GM20431 (cell line): Measurements from ENCODE around the gene DGAT2.

ENCODE experiments used
- in situ Hi-C: fragments of 300-500 bp; cut with MseI, MboI; formaldehyde crosslinking; loops from one replicate; pipeline ENCODE4 v1.15.0; 2020; ENCODE audit warnings: low sequenced_read_pairs; ENCODE audit not compliant: unreplicated experiment

DGAT2 gene

DNA sequence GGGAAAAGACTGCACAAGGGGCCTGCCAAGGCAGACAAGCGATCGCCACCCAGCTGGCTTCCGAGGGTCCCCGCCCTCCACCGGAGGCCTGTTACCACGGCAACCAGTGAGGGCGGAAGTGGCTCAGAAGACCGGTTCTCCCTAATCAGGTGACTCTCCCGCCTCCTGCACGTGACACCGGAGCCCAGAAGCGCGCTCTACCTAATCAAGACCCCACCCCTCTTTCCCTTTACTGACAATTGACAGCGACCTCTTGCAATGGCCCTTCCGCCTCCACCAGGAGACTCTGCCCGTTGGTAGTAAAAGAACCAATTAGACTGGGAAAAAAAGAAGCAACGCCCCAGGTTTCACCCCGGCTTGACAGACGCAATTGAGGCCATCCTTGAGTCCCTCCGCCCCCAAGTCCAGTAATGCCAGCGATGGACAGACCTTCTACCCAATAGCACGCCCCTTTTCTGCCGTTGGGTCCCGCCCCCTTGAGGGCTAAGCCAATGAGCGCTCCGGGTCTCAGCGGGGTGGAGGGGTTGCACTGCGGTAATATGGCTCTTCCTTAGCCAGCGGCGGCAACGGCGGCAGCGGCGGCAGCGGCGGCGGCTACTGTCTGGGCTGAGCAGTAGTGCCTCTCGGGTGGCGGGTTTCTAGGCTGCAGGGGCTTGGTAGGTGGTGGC is 46.2 kb downstream of the DGAT2 start, which contains the start of gene UVRAG:
Gene UVRAG, plus strand, starts transcription at position 534 of the 668 bp plus-strand sequence. CDS start 198 bp downstream, outside the sequence.
- in situ Hi-C loops = no loop called here

DNA sequence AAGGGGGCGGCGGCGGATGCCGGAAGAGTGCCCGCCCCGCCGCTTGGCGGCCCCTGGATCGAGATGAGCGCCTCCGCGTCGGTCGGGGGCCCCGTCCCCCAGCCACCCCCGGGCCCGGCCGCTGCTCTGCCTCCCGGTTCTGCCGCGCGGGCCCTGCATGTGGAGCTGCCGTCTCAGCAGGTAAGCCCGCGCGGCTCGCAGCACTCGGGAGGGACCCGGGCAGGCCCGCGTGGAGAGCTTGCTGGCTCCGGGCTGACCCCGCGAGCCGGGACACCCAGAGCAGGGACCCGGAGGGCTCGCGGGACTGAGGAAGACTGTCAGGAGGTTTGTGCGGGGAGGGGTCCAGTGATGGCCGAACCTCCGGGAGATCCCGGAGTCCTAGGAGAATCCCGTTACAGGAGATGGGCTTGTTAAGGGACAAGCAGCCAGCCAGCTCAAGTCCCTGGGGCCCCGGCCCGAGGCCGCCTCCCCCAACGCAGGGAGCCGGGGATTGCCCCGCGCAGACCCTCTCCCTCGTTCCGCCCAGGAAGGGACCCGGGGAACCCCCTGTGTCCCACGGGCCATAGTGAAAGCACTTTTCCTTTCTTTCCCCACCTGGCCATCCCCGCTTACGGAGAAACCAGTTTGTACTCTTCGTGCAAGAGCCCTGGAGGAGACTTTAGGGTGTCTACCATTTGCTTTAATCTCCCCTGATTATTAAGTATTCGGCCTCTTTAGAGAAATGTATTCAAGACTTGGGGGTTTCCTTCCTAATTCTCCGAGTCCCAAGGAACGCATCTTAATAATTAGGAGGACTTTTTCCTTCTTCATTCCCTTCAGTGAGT is 47.0 kb downstream of the DGAT2 start:
- in situ Hi-C loops = no loop called here

DNA sequence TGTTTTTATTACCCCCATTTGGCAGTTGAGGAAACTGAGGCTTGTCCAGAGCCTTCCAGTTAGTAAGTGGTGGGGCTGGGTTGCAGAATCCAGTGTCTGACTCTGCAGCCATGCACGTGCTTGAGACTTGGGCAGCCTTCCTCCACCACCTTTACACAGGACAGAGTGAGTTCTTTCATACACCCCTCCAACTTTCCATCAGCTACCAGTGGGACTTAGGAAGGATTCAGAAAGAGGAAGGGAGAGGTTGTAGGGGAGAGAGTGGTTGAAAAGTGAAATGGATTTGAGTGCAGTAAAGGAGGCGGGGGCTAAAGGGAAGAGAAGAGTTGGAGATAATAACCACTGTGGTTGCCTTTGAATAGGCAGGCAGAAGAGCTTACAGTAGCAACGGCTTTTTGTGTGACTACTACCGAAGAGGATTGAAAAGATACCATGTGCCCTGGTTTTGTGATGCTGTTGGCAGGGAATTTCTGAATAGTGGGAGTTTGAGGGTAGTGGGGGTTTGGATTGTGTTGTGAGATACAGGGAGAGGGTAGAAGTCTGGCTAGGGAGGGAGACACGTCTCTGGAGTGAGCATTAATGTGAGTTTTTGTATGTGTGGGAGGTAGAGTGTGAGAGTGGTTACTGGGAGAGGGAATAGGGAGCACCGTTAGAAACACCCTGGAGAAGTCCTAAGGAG is 48.1 kb downstream of the DGAT2 start:
- in situ Hi-C loops = no loop called here

DNA sequence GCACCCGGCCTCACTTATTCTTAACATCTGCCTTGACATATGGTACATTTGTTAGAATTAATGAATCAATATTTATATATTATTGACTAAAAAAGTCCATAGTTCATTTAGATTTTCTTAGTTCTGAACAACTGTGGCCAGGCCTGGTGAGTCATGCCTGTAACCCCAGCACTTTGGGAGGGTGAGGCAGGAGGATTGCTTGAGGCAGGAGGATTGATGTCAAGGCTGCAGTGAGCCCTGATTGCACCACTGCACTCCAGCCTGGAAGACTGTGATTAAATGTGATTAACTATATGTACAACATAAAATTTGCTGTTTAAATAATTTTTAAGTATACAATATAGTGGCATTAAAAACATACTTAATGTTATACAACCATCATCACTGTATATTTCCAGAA is 52.1 kb downstream of the DGAT2 start:
- in situ Hi-C loops = no loop called here

DNA sequence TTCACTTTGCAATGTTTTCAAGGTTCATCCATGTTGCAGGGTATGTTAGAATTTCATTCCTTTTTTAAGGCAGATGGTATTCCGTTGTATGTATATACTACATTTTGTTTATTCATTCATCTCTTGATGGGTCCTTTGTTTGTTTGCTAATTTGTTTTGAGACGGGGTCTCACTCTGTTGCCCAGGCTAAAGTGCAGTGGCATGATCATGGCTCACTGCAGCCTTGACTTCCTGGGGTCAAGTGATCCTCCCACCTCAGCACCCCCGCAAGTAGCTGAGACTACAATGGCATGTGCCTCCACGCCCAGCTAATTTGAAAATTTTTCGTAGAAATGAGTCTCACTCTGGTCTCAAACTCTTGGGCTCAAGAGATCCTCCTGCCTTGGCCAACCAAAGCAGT is 52.6 kb downstream of the DGAT2 start:
- in situ Hi-C loops = no loop called here

DNA sequence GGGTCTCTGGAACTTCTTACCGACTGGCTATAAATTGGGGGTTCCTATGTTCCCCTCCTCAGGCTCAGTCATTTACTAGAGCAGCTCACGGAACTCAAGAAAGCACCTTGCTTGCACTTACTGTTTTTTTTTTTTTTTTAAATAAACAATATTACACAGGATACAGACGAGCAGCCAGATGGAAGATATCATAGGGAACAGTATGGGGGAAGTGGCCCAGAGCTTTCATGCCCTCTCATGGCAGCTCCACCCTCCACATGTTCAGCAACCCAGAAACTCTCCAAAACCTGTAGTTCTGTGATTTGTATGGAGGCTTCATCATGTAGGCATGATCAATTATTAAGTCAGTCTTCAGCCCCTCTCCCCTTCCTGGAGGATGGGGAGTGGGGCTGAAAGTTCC is 54.0 kb downstream of the DGAT2 start:
- in situ Hi-C loops = no loop called here

DNA sequence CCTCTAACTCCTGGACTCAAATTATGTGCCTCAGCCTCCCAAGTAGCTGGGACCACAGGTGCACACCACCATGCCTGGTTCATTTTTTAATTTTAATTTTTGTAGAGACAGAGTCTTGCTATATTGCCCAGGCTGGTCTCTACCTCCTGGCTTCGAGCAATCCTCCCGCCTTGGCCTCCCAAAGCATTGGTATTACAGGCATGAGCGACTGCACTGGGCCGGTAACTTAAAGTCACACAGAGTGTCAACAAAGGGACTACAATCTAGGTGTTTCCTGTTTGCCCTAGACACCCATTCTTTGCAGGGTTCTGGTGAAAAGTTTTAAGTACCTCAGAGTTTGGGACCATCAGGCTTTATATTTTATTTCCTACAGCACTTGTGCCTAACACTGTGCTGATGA is 54.8 kb downstream of the DGAT2 start:
- in situ Hi-C loops = no loop called here

DNA sequence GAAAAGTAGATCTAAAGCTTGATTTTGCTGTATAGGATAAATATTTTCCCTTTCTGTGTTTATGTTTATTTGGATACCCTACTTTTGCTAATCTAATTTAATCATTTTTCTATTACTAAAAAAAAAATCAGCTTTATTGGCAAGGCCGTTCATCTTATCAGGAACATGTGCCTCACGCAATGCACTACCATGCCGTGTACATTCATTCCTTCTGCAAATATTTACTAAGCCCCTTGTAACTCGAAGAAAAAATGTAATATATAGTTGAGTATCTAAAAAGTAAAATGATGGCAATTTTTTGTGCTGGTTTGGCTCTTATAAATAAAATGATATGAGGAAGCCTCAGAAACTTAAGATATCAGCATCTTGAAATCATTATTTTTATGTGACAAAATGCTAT is 55.4 kb downstream of the DGAT2 start:
- in situ Hi-C loops = no loop called here

DNA sequence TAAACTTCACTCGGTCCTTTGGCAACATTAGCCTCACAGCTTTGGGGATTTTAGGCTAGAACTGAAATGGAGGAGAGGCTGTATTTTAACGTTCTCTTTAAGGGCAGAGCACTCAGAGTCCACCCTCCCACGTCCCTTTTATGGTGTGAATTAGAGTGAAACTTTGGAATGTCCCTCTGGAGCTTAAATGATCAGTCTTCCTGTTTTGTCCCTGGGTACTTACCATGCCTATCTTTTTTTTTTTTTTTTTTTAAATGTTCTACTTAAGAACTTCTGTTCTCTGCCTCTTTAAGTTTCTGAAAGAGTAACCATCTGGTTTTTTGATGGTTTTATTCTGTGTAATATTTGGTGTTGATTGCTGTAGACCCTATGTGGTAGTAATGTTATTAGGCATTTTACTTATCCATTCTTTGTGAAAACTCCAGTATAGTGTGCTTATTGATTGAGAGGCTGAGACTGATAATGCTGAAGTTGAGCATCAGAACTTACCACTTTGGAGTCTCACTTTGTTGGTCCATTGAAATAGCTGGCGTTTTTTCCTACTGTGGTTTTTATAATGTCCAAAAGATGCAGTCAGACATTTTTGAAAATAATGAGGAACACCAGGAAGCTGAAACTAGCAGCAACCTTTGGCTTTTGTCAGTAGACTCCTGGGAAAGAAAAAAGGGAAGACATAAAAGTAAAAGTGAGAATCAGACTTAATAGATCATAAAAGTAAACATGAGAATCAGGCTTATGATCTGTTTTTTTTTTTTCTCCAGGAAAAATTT is 58.1 kb downstream of the DGAT2 start:
- in situ Hi-C loops = no loop called here

DNA sequence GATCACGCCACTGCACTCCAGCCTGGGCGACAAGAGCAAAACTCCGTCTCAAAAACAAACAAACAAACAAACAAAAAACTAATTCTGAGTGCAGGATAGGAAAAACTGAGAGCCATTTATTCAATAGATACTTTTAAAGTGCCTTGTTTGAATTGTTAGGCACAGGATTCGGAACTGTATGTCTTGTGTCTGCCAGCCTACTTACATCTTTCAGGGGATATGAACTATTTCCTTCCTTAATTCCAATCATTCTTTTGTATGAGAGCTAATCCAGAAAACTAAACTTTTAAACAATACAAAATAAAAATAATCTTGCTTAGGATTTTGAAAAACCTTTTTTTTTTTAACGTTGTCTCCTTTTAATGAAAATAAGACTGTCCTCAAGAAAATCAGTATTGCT is 59.0 kb downstream of the DGAT2 start:
- in situ Hi-C loops = no loop called here

DNA sequence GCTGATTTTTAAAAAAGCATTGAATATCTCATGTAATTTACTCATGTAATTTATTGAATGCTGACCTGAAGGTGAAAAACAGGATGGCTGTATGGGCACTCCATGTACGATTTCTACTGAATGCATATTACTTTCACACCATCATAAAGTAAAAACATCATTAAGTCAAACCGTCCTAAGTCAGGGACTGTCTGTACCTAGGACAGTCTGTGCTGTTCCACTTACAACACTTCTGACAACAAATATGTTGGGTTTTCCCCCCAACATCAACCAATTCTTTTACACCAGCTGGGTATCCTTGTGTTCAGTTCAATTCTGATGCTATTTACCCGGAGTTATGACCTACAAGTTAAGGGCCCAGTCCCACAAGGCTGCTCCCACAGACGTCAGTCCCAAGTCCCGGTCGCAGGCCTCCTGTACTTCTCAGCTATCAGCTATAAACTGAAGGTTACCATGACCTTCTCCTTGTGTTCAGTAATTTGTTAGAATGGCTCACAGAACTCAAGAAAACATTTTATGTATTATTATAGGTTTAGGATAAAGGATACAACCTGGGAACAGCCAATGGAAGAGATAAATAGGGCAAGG is 63.4 kb downstream of the DGAT2 start:
- in situ Hi-C loops = no loop called here

DNA sequence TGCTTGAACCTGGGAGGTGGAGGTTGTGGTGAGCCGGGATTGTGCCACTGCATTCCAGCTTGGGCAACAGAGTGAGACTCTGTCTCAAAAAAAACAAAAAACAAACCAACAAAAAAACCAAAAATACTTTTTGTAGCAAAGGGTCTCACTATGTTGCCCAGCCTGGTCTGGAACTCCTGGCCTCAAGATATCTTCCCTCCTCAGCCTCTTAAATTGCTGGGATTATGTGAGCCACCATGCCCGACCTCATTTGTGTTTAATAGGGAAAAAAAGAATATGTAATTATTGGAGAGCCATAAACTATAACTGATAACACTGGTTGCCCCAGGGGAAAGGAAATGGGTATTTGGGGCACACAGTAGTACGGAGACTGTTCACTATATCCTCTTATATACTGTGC is 66.2 kb downstream of the DGAT2 start:
- in situ Hi-C loops = no loop called here

DNA sequence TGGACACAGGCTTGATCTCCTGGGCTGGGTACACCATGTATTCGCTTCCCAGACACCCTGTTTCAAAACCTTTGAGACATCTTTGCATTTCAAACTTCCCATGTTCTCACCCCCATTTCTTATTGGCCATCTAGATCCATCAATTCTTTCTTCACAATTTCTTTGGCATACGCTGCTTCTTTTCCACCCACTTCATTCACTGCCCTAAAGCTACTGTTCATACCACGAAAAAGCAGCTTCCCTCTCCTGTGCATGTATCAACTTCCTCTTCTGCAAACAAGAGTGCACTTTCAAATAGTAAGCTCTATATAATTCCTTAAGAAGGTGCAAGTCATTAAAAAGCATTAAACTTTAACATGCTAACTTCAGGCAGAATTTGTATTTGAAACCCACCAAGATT is 67.8 kb downstream of the DGAT2 start:
- in situ Hi-C loops = no loop called here

DNA sequence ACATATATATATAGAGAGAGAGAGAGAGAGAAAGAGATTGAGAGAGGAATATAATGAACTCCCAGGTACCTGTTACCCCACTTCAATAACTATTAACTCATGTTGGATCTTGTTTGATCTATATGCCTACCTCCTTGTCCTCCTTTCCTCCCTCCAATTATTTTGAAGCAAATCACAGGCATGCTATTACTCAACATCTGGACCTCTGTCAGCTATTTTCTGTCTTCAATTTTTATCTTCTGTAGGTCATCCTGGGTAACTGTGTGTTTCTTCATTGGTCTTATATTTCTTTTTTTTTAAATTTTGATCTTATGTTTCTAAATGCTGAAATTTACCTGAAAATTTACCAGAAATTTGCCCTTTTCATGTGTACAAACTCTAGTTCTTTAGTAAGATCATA is 71.3 kb downstream of the DGAT2 start:
- in situ Hi-C loops = no loop called here

DNA sequence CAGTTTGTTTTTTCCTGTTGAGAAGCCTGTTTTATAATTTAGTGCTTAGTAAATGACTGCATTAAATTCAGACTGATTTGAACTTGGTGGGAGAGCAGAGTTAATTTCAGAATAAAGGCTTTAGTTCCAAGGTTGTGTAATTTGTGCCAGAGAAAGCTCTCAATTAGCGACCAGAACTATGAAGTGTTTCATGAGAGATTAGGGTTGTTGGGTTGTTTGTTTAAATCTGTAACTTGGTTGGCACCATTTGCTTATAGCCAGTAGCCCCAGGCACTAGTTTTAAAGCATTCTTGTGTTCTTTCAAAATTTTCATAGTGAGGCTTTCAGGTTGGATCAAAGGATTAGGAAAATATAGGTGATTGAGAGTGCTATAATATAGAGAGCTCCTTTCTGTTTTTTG is 71.9 kb downstream of the DGAT2 start:
- in situ Hi-C loops = no loop called here

DNA sequence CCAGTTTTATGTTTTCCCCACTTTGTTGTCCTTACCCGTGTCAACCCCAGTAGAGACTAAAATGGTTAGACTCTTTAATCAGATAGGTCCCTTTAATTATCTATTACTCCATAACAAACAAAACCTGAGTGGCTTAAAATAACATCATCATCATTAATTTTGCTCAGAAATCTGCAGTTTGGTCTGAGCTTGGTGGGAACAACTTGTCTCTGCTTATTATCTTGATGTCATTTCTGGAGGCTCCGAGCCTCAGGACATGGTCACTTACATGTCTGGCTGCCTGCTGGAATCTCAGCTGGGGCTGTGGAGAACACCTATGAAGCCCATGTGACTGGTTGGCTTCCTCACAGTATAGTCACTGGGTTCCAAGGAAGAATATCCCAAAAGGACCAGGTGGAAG is 73.2 kb downstream of the DGAT2 start:
- in situ Hi-C loops = no loop called here

DNA sequence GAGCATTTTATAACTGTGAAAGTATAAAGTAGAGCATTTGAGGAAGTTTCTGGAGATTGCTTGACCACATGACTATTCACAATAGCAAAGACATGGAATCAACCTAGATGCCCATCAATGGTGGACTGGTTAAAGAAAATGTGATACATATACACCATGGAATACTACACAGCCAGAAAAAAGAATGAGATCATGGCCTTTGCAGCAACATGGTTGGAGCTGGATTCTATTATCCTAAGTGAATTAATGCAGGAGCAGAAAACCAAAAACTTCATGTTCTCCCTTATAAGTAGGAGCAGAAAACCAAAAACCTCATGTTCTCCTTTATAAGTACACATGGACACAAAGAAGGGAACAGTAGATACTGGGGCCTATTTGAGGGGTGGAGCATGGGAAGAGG is 76.7 kb downstream of the DGAT2 start:
- in situ Hi-C loops = no loop called here

DNA sequence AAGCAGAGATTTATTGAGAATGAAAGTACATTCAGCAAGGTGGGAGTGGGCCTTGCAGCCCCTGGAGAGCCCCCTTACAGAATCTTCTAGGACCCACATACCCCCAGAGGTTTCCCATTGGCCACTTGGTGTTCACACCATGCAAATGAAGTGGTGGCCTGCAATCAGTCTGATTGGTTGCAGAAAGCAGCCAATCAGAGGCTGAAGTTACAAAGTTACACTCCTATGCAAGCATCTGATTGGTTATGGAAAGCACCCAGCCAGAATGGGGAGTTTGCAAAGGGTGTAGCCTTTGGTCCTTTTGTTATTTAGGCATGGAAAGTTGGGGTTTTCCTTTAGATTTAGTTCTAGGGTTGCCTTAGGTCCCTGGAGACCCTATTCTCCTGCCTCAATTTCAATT is 81.3 kb downstream of the DGAT2 start:
- in situ Hi-C loops = loop anchor here (25.0 kb wide), 1 partner anchor 113 kb away; no protein-coding TSS in a partner anchor

DNA sequence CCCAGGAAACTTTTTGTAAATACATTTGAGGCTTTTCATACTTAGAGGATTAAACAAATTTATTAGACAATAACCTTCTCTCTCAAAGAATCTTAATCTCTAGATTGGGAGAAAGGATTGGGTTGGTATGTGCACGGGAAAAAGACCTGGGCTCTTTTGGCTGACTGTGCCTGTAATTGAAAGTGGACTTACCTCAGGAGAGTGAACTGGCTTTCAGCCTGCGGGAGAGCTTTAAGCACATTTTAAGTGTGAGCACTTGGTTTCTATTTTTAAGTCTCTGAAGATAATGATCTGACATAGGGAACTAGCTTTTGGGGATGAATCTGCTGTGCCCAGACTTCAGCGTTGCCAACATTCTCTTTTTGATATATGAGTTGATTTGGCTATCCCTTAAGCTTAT is 82.2 kb downstream of the DGAT2 start:
- in situ Hi-C loops = loop anchor here (25.0 kb wide), 1 partner anchor 113 kb away; no protein-coding TSS in a partner anchor
